ENCODE data around the gene POU2F2.

POU2F2 gene

DNA sequence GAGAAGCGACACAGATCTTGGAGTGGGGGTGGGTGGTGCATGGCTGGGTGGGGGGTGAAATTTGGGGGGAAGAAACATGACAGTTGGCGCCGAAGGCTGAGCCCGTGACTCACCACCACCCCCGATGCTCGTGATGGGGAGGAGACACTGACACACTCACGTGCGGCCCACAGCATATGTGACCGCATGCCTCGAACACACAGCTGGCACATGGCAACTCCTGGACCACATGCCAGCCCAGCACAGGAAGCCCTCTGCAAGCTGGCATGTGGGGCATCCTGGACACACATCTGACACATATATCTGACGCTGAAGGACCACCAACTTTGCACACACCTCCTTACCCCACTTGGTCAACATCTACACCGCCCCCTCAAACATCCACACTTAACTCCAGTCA, 61.0 kb downstream of the POU2F2 start:
- Histone ChIP-seq H2AFZ (ENCODE audit: low read depth, low read length, severe bottlenecking) (no peak overlapping the region), H3K36me3 (ENCODE audit: low read length) (no peaks in the 10 kb centered on the region), H4K20me1 (ENCODE audit: low read depth, low read length) (no peaks in the 10 kb centered on the region), H3K79me2 (ENCODE audit: insufficient read depth, low read length) (peaks cover 1% of the 10 kb centered on the region; the same call in 1 of the 2 replicates), H3F3A (ENCODE audit: insufficient read depth) (no peaks in the 10 kb centered on the region), H3K27ac (ENCODE audit: low read depth, low read length) (no peak overlapping the region), H3K4me3 (ENCODE audit: insufficient read depth, low read length, poor library complexity, severe bottlenecking) (no peak overlapping the region), H3K27me3 (ENCODE audit: low read length) (no peaks in the 10 kb centered on the region), H3K9ac (ENCODE audit: low read length) (no peak overlapping the region), H3K9me3 (ENCODE audit: insufficient read depth, low read length) (no peaks in the 10 kb centered on the region), H3K4me2 (ENCODE audit: low read depth, low read length, poor library complexity, severe bottlenecking) (no peak overlapping the region), H3K9me2 (replicated peaks; ENCODE audit: insufficient read depth, low read length) (no peaks in the 10 kb centered on the region)
- no peak for TF ChIP-seq EZH2phosphoT487 (conservative IDR thresholded peaks at IDR 0.05; ENCODE audit: low read length)
- TF ChIP-seq, protein P1, sequence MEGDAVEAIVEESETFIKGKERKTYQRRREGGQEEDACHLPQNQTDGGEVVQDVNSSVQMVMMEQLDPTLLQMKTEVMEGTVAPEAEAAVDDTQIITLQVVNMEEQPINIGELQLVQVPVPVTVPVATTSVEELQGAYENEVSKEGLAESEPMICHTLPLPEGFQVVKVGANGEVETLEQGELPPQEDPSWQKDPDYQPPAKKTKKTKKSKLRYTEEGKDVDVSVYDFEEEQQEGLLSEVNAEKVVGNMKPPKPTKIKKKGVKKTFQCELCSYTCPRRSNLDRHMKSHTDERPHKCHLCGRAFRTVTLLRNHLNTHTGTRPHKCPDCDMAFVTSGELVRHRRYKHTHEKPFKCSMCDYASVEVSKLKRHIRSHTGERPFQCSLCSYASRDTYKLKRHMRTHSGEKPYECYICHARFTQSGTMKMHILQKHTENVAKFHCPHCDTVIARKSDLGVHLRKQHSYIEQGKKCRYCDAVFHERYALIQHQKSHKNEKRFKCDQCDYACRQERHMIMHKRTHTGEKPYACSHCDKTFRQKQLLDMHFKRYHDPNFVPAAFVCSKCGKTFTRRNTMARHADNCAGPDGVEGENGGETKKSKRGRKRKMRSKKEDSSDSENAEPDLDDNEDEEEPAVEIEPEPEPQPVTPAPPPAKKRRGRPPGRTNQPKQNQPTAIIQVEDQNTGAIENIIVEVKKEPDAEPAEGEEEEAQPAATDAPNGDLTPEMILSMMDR (IDR thresholded peaks at IDR 0.05; ENCODE audit: insufficient read depth, low read length, poor library complexity, severe bottlenecking) = no peak

DNA sequence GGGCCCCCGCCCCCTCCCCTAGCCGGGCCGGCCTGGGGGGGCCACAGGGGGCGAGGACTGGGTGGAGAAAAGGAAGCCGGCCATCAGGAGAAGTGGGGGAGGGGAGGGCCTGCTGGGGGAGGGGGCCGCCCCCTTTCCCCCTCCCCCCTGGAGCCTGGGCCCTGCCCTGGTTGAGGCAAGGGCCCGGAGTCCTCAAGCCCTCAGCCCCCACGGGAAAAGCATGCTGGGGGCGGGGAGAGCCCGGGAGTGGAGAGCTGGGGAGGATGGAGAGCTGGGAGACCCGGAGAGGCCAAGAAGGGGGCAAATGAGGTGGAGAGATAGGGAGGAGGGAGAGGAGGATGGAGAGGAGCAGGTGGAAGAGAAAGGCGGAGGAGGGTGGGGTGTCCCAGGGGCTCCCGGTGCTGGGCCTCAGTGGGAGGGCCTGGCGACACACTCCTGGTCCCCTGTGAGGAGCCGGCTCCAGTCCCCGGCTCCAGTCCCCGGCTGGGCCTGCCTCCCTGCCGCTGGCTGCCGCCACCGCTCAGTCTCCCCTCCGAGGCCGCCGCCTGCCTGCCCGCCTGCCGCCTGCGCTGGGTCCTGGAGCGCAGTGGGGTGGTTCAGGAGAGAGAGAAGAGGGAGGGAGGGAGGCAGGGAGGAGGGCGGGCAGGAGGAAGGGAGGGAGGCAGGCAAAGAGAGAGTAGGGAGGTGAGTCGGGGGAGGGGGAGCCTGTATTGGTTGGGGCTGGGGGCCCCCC, 62.5 kb downstream of the POU2F2 start, which contains the start of gene GRIK5:
TSS of gene GRIK5 (minus strand) at position 588 of the 733 bp plus-strand sequence. CDS start 4,436 bp downstream, outside the sequence.
- Histone ChIP-seq H3K36me3 (ENCODE audit: low read length) (no peaks in the 10 kb centered on the region), H3K27ac (ENCODE audit: low read depth, low read length) (no peak within 1 kb of the TSS), H3K79me2 (ENCODE audit: insufficient read depth, low read length) (no peaks in the 10 kb centered on the region), H3F3A (ENCODE audit: insufficient read depth) (no peaks in the 10 kb centered on the region), H2AFZ (ENCODE audit: low read depth, low read length, severe bottlenecking) (no peak within 1 kb of the TSS), H3K9me2 (replicated peaks; ENCODE audit: insufficient read depth, low read length) (no peaks in the 10 kb centered on the region), H4K20me1 (ENCODE audit: low read depth, low read length) (no peaks in the 10 kb centered on the region), H3K27me3 (ENCODE audit: low read length) (no peaks in the 10 kb centered on the region), H3K9me3 (ENCODE audit: insufficient read depth, low read length) (no peaks in the 10 kb centered on the region), H3K4me3 (ENCODE audit: insufficient read depth, low read length, poor library complexity, severe bottlenecking) (no peak within 1 kb of the TSS), H3K4me2 (ENCODE audit: low read depth, low read length, poor library complexity, severe bottlenecking) (no peak within 1 kb of the TSS), H3K9ac (ENCODE audit: low read length) (no peak within 1 kb of the TSS)
- no peak for TF ChIP-seq EZH2phosphoT487 (conservative IDR thresholded peaks at IDR 0.05; ENCODE audit: low read length)
- TF ChIP-seq, protein P1 (IDR thresholded peaks at IDR 0.05; ENCODE audit: insufficient read depth, low read length, poor library complexity, severe bottlenecking) = no peak

DNA sequence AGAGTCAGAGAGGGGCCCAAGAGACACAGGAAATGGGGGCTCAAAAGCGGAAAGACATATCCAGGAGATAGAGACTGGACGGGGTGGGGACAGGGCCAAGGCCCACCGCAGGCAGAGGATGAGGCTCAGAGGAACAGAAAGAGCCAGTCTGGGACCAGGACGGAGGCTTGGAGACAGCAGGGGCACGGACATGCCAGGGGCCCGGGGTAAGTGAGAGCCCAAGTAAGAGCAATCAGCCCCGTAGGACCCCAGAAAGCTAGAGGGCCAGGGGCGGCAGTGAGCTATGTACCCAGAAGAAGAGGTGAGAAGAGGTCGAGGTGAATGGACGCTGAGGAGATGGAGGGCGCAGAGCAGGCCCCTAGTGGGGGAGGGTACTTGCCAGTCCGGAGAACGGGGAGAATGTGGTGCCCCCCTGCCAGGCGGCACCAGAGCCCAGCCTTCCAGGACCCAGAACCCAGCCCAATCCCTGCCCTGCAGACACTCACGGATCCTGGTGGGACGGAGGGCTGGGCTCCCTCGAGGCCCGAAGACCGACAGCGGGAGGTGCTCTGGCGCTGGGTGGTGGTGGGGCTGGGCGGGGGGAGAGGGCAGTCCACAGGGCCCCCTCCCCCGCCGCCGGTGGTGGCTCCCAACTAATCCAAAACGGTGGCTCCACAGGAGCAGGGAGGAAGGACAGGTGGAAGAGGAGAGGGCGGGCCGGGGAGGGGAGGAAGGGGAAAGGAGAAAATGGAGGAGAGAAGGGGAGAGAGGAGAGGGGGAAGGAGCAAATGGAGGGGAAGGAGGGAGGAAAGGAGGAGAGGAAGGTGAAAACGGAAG, 63.3 kb downstream of the POU2F2 start:
- no peaks in the 10 kb centered on the region for H4K20me1 ChIP-seq (ENCODE audit: low read depth, low read length)
- no peak overlapping the region for H3K9ac ChIP-seq (ENCODE audit: low read length)
- no peaks in the 10 kb centered on the region for H3F3A ChIP-seq (ENCODE audit: insufficient read depth)
- no peaks in the 10 kb centered on the region for H3K79me2 ChIP-seq (ENCODE audit: insufficient read depth, low read length)
- no peak overlapping the region for H2AFZ ChIP-seq (ENCODE audit: low read depth, low read length, severe bottlenecking)
- no peak overlapping the region for H3K4me2 ChIP-seq (ENCODE audit: low read depth, low read length, poor library complexity, severe bottlenecking)
- H3K27me3 ChIP-seq (ENCODE audit: low read length) = no peaks in the 10 kb centered on the region
- no peak for TF ChIP-seq EZH2phosphoT487 (conservative IDR thresholded peaks at IDR 0.05; ENCODE audit: low read length)
- TF ChIP-seq, protein P1 (IDR thresholded peaks at IDR 0.05; ENCODE audit: insufficient read depth, low read length, poor library complexity, severe bottlenecking) = no peak
- no peak overlapping the region for H3K27ac ChIP-seq (ENCODE audit: low read depth, low read length)
- H3K9me3 ChIP-seq (ENCODE audit: insufficient read depth, low read length) = no peaks in the 10 kb centered on the region
- H3K9me2 ChIP-seq (replicated peaks; ENCODE audit: insufficient read depth, low read length) = no peaks in the 10 kb centered on the region
- no peaks in the 10 kb centered on the region for H3K36me3 ChIP-seq (ENCODE audit: low read length)
- H3K4me3 ChIP-seq (ENCODE audit: insufficient read depth, low read length, poor library complexity, severe bottlenecking) = no peak overlapping the region
